HG03558 (cell line): ENCODE results near the gene CPLANE2.
"Not testable (repeated sequence)": the region's sequence is repeated elsewhere in the genome, so short reads cannot be mapped to it uniquely, and the experiment has no call there.

Experiments
- ATAC-seq: cut with Tn5 transposase; IDR thresholded peaks from one replicate; pipeline ENCODE4 v1.9.1; 2021; ENCODE audit warnings: moderate number of reproducible peaks; ENCODE audit not compliant: unreplicated experiment; ENCODE audit errors: extremely low read depth

Gene CPLANE2

DNA sequence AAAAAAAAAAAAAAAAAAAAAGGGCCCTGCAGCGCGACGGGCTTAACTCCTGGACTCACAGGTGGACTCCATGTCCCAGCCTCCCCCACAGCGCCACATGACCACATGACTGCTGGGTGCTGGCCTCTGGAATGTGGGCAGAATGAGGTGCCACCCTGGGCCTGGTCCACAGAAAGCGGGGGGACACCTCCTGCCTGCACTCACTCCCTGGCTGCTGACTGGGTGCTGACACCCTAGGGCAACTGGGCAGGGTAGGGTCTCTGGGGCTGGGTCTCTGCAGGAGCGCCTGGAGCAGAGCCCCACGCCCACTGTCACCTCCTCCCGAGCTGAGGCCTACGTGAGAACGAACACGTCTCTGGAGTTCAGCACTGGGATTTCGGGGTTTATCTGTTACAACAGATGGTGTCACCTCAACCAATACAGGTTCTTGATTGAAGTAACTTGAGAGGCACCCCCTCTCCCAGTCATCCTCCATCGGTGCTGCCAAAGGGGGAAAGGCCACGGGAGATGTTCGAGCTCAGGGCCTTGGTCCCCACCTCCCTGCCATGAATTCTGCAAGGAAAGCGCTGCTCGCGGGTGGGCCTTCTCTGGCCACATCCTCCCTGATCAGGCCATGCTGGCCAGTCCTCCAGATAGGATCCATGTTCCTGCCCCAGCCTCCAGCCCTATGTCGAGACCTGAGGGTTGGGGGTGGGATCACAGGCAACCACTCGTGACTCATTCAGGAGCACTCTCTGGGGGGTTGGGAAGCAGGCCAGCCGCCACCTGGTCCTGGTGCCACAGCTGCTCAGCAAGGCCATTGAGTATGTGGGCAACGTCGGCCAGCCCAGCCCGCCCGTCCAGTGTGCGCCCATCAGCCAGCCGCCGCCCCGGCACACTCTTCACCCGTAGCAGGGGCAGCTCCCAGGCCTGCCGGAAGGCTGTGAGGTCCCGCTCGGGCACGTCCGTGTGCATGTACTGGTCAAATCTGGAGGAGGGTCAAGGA is 5.4 kb downstream of the CPLANE2 start:
- ATAC-seq: no peak

DNA sequence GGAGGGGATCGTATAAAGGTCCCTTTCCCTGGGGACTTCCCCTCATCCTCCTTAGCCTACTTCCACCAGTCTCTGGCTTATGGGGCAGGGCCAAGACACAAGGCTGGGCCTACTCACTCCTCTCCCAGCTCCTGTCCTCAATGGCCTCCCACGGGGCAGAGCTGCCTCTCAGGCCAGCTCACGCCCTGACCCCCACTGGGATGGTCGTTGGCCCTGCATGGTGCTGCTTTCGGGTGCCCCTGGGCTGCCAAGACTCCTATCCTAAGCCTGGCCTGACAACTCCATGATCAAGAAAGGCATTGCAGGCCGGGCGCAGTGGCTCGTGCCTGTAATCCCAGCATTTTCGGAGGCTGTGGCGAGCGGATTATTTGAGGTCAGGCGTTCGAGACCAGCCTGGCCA is 6.2 kb downstream of the CPLANE2 start:
- ATAC-seq: no peak

GRCh38 chr1:16229976-16230740 is 6.8 kb downstream of the CPLANE2 start:
- ATAC-seq: no peak

- no peak for ATAC-seq
Observed at GRCh38 chr1:16226490-16227179, 10.3 kb downstream of the CPLANE2 start.

GRCh38 chr1:16226129-16226489 is 10.9 kb downstream of the CPLANE2 start:
- no peak for ATAC-seq

DNA sequence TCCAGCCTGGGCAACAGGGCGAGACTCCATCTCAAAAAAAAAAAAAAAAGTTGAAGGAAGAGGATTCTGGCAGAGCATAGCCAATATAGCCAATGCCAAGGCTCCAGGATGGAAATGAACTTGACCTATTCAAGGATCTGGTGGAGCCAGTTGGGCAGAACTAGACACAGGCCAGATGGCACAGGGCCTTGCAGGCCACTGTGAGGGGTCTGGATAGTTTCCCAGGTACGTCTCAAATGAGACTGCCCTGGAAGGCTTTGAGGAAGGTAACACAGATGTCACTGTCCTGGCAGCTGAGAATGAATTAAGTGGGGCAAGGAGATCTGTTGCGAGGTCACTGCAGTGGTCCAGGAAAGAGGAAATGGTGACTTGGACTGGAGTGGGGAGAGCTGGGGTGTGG is 12.5 kb downstream of the CPLANE2 start:
- no peak for ATAC-seq

DNA sequence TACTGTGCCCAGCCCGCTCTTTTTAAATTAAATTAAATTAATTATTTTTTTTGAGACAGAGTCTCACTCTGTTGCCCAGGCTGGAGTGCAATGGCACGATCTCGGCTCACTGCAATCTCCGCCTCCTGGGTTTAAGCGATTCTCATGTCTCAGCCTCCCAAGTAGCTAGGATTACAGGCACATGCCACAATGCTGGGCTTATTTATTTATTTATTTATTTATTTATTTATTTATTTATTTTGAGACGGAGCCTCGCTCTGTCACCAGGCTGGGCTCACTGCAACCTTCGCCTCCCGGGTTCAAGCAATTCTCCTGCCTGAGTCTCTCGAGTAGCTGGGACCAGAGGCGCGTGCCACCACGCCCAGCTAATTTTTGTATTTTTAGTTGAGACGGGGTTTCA is 14.3 kb downstream of the CPLANE2 start:
- ATAC-seq: not testable (repeated sequence)

GRCh38 chr1:16221499-16221898 is 15.5 kb downstream of the CPLANE2 start:
- no peak for ATAC-seq

GRCh38 chr1:16219968-16220500 is 16.9 kb downstream of the CPLANE2 start:
- no peak for ATAC-seq

DNA sequence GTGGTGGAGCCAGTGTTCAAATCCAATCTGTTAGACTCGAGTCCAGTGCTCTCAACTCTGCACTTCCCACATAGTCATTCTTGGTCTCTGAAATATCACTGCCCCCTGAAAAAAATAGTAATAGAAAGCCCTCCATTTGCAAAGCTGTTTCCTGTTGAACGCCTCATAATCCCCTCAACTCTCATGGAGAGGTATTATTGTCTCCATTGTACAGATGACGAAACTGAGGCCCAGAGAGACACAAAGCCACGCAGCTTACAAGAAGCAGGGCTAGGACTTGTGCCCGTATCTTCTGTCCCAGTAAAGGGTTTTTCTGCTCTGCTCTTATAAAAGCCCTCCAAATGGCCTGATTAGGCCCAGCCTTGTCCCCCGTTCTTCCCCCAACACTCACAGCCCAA is 18.3 kb downstream of the CPLANE2 start:
- no peak for ATAC-seq

- ATAC-seq: no peak
Observed at GRCh38 chr1:16218014-16218673, 18.8 kb downstream of the CPLANE2 start.

DNA sequence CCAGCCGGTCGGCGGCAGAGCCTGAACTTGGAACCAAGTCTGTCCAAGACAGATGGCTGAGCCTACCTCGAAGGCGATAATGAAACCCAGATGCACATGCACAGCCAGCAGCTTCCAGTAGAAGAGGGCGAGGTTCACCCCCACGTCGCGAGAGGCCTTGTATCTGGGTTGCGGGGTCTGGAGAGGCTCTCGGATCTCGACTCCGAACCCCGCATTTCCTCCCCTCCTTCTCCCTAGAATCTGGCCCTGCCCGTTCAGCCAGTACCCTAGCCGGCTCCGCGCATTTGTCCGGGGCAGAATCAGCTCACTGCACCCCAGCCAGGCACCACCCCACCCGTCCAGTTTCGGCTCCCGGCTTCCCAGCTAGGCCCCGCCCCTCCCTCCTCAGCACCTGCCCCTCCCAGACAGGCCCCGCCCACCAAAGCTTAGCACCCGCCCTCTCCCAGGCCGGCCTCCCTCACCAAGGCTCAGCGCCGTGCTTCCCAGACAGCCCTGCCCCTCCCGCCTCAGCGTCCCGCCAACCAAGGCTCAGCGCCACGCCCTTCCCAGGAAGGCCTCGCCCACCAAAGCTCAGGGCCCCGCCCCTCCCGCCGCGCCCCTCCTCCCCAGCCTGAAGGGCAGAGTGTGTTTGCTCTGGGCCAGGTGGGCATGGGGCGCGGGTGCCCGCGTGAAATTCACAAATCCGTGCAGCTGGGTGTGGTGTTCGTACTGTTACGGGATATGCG is 19.8 kb downstream of the CPLANE2 start:
- ATAC-seq: peak; percentile 62

DNA sequence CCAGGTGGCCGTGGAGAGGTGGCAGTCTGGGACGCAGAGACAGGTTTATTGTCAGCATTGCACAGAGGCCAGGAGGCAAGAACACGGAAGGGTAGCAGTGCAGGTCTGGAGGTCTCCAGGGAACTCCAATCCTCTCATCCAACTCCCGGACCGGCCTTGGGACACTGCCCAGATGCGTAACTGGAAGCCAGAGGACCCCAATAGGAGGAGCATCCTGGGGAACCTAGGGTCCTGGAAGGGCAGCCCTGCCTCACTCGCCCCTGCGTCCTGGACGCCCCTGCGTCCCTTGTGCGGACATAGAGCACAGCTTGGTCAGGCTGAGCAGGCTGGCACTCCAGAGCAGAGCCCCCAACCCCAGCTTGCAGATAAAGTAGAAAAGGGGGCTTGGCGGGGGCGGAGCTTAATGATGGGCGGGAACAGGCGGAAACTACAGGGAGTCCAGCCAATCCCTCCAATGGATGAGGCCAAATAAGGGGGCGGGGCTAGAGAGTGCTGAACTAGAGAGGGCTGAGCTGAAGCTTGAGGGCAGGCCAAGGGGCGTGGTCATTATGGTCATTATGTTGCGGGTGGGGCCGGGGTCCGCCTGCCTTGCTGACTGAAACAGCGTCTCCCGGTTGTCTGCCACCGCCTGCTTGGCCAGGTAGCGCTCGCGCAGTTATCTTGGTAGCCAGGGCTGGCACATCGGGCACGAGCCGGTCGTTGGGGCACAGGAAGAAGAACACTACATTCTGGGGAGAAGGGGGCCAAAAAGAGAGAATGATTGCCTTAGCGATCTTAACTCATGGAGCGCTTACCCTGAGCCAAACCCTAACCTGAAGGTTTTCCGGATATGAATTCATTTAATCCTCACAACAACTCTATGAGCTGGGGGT is 20.9 kb downstream of the CPLANE2 start:
- no peak for ATAC-seq

GRCh38 chr1:16215240-16215639 is 21.7 kb downstream of the CPLANE2 start:
- not testable (repeated sequence) for ATAC-seq

DNA sequence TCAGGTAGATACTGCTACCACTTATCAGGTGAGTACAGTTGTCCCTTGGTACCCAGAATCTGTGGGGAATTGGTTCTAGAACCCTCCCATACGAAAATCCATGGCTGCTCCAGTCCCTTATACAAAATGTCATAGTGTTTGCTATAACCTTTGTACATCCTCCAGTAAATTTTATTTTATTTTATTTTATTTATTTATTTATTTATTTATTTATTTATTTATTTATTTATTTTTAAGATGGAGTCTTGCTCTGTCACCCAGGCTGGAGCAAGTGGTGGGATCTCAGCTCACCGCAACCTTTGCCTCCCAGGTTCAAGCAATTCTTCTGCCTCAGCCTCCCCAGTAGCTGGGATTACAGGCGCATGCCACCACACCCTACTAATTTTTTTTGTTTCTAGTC is 23.4 kb downstream of the CPLANE2 start:
- not testable (repeated sequence) for ATAC-seq

GRCh38 chr1:16213013-16213412 is 24.0 kb downstream of the CPLANE2 start:
- ATAC-seq: no peak

DNA sequence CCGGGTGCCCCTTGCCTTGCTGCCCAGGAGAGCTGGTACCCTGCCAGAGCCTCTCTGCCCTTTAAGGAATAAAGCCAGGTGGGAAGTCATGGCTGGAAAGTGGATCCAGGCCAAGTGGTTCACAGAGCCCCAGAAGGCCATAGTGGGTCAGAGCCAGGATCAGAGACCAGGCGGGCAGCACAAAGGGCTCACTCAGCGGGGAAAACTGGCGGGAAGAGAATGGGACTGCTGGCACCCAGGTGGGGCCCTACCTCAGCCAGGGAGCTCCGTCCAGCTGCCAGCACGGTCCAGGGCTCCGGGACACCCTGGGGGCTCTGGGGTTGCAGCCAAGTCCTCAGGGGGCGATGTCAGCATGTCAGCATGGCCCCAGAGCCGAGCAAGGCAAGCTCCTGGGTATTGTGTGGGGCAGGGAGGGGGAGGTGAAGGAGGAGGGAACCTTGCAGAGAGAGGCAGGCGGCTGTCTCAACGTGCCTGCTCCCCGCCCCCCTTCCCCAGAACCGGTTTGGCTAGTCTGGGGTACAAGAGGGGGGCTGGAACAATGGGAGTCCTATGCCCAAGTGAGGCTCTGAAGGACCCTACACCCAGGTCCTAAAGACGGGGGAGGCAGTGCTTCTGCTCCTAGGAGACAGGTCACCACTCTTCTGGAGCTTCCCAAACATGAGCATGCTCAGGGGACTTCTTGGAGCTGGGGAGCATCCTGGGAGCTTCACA is 24.6 kb downstream of the CPLANE2 start, which contains the start of gene ARHGEF19:
Gene ARHGEF19, minus strand, starts transcription at position 402 of the 711 bp plus-strand sequence. CDS start 3,598 bp downstream, outside the sequence.
- no peak for ATAC-seq

GRCh38 chr1:16211824-16212223 is 25.2 kb downstream of the CPLANE2 start:
- no peak for ATAC-seq
